Mucosa of descending colon (tissue), 3 donors: Measurements from ENCODE around the gene GDAP1L1. TPM values are rescaled to one million over a fixed set of nuclear protein-coding genes. Genes with fewer than 3 reads are reported as not detected.
A peak's percentile ranks its signal among the peaks of the same experiment; 100 is the strongest.

Source experiments
- ATAC-seq: fragments of 200-7000 bp; cut with Tn5 transposase; one replicate; pipeline ENCODE4 v1.9.1; 2020; ENCODE audit warnings: mild to moderate bottlenecking, moderate library complexity
- DNase-seq, 3 donors: peaks; one replicate each; pipeline ENCODE4 v3.0.0-alpha.2; 2020
- H3K36me3 ChIP-seq: fragments of 200-600 bp; one replicate; pipeline ENCODE4 v1.8.0; 2021; ENCODE audit warnings: low read depth, mild to moderate bottlenecking
- H3K4me1 ChIP-seq: fragments of 200-600 bp; one replicate; pipeline ENCODE4 v1.8.0; 2021; ENCODE audit warnings: low read depth, mild to moderate bottlenecking
- H3K4me3 ChIP-seq: fragments of 200-600 bp; one replicate; pipeline ENCODE4 v1.8.0; 2021; ENCODE audit warnings: mild to moderate bottlenecking
- H3K9me3 ChIP-seq: fragments of 200-600 bp; one replicate; pipeline ENCODE4 v1.8.0; 2021; ENCODE audit warnings: mild to moderate bottlenecking
- CTCF ChIP-seq: fragments of 200-600 bp; IDR thresholded peaks from one replicate; pipeline ENCODE4 v1.8.0; 2022; ENCODE audit warnings: antibody characterized with exemption, mild to moderate bottlenecking
- intact Hi-C, 2 donors: fragments of 100-400 bp; cut with DNase I in 1 of 2; cut with micrococcal nuclease in 1 of 2; formaldehyde crosslinking; loops; one replicate each; pipeline versions ENCODE4 v1.11.0 to v1.11.1; 2022; cut with DNase I, micrococcal nuclease
- total RNA-seq, 3 donors: library from RNA; stranded (reverse); fragmentation: NEBNext Ultra II Directional in 2 of 3; extraction: Animal tissue kit (Norgen Biotek cat#: 25700) in 2 of 3; gene quantifications; one replicate each; pipeline versions ENCODE4 v1.2.1 to v1.2.4, GENCODE V29; 2021 to 2023
- donor health status: DM: no; HTN: no; CAD: no; lungs with moderate emphysema.
- donor health status: DM: no; HTN: no; CAD: no.
- donor health status: DM: no; HTN: yes; CAD: no.

GDAP1L1 gene
- total RNA-seq, 3 donors from 2014 or later = 0.25 TPM; not detected in 2

GRCh38 chr20:44274303-44275017 lies 27.4 kb downstream of the GDAP1L1 start:
- DNase-seq (no peak), ATAC-seq (no peak)
- H3K4me3 ChIP-seq = no peak overlapping the region
- H3K4me1 ChIP-seq = no peaks in the 10 kb centered on the region
- no peaks in the 10 kb centered on the region for H3K36me3 ChIP-seq
- no peaks in the 10 kb centered on the region for H3K9me3 ChIP-seq
- no peak for TF ChIP-seq CTCF
- intact Hi-C loops = no loop called here

- Histone ChIP-seq H3K4me1 (peaks cover 2% of the 10 kb centered on the region), H3K4me3 (no peak overlapping the region), H3K36me3 (no peaks in the 10 kb centered on the region), H3K9me3 (no peaks in the 10 kb centered on the region)
- no peak for TF ChIP-seq CTCF
- DNase-seq (no peak), ATAC-seq (no peak)
- intact Hi-C loops = no loop called here
Measured at GRCh38 chr20:44279228-44279627, 32.1 kb downstream of the GDAP1L1 start.

GRCh38 chr20:44280387-44280786 lies 33.3 kb downstream of the GDAP1L1 start:
- DNase-seq (no peak), ATAC-seq (peak; percentile 75)
- Histone ChIP-seq H3K9me3 (no peaks in the 10 kb centered on the region), H3K4me1 (peaks cover 2% of the 10 kb centered on the region), H3K36me3 (no peaks in the 10 kb centered on the region), H3K4me3 (no peak overlapping the region)
- TF ChIP-seq CTCF = no peak
- intact Hi-C loops = no loop called here

GRCh38 chr20:44282192-44282591 lies 35.1 kb downstream of the GDAP1L1 start:
- intact Hi-C loops = no loop called here
- no peaks in the 10 kb centered on the region for H3K9me3 ChIP-seq
- H3K36me3 ChIP-seq = no peaks in the 10 kb centered on the region
- H3K4me1 ChIP-seq = peaks cover 2% of the 10 kb centered on the region
- ATAC-seq (peak; percentile 87), DNase-seq (no peak)
- TF ChIP-seq CTCF = no peak
- H3K4me3 ChIP-seq = no peak overlapping the region

GRCh38 chr20:44284032-44284431 lies 36.9 kb downstream of the GDAP1L1 start:
- intact Hi-C loops = no loop called here
- TF ChIP-seq CTCF = no peak
- H3K9me3 ChIP-seq = no peaks in the 10 kb centered on the region
- ATAC-seq (no peak), DNase-seq (no peak)
- H3K4me3 ChIP-seq = no peak overlapping the region
- H3K4me1 ChIP-seq = peaks cover 2% of the 10 kb centered on the region
- no peaks in the 10 kb centered on the region for H3K36me3 ChIP-seq
